HS-27A (cell line): ENCODE data around the gene PPP2R2D.
"Not testable (repeated sequence)": the region's sequence is repeated elsewhere in the genome, so short reads cannot be mapped to it uniquely, and the experiment has no call there.

Experiments
- DNase-seq: peaks from one replicate; pipeline ENCODE4 v3.0.0-alpha.2; 2012; ENCODE audit warnings: low read depth, missing footprints

PPP2R2D gene

GRCh38 chr10:131868436-131868835 is 32.4 kb upstream of the PPP2R2D start:
- no peak for DNase-seq

GRCh38 chr10:131869344-131869743 is 31.5 kb upstream of the PPP2R2D start:
- no peak for DNase-seq

GRCh38 chr10:131870411-131870810 is 30.4 kb upstream of the PPP2R2D start:
- no peak for DNase-seq

- DNase-seq: no peak
These were observed 29.8 kb upstream of the PPP2R2D start for GRCh38 chr10:131870831-131871672.

- no peak for DNase-seq
These were observed 29.2 kb upstream of the PPP2R2D start for GRCh38 chr10:131871673-131872005.

- no peak for DNase-seq
These were observed 28.6 kb upstream of the PPP2R2D start for GRCh38 chr10:131872011-131872826.

GRCh38 chr10:131872827-131873375 is 27.9 kb upstream of the PPP2R2D start:
- no peak for DNase-seq

- no peak for DNase-seq
These were observed 25.8 kb upstream of the PPP2R2D start for GRCh38 chr10:131874991-131875451.

GRCh38 chr10:131875501-131875900 is 25.3 kb upstream of the PPP2R2D start:
- DNase-seq: no peak

- no peak for DNase-seq
These were observed 24.8 kb upstream of the PPP2R2D start for GRCh38 chr10:131876017-131876416.

- no peak for DNase-seq
These were observed 24.3 kb upstream of the PPP2R2D start for GRCh38 chr10:131876508-131876907.

GRCh38 chr10:131880016-131880590 is 20.7 kb upstream of the PPP2R2D start:
- DNase-seq: no peak

GRCh38 chr10:131881104-131881880 is 19.5 kb upstream of the PPP2R2D start:
- no peak for DNase-seq

- no peak for DNase-seq
These were observed 18.7 kb upstream of the PPP2R2D start for GRCh38 chr10:131882151-131882550.

GRCh38 chr10:131882590-131883451 is 18.0 kb upstream of the PPP2R2D start:
- no peak for DNase-seq

- DNase-seq: not testable (repeated sequence)
These were observed 17.0 kb upstream of the PPP2R2D start for GRCh38 chr10:131883621-131884393.

- DNase-seq: no peak
These were observed 15.2 kb upstream of the PPP2R2D start for GRCh38 chr10:131885391-131886165.

GRCh38 chr10:131886237-131886636 is 14.6 kb upstream of the PPP2R2D start:
- no peak for DNase-seq

- DNase-seq: no peak
These were observed 12.6 kb upstream of the PPP2R2D start for GRCh38 chr10:131888186-131888604.
